Endothelial cell of hepatic sinusoid (primary cell): ENCODE results near the gene CNPY4.

ENCODE experiments used
- in situ Hi-C: cut with HindIII; loops from 2 replicates; pipeline ENCODE4 v1.10.0; 2017; ENCODE audit warnings: low sequenced_read_pairs

CNPY4 gene

GRCh38 chr7:100119072-100119969 is at the start of gene CNPY4, which contains the start of gene TAF6:
Gene CNPY4, plus strand, starts transcription at chr7:100119634. Its CDS starts 111 bp downstream, at chr7:100119745.
Gene TAF6, minus strand, starts transcription at chr7:100119358. Its CDS starts 5,149 bp downstream, at chr7:100114209.
- in situ Hi-C loops: no loop called here

GRCh38 chr7:100069991-100070390 is 49.4 kb upstream of the CNPY4 start:
- in situ Hi-C loops: no loop called here

- in situ Hi-C loops: no loop called here
These were observed 48.3 kb upstream of the CNPY4 start for GRCh38 chr7:100071018-100071723.

- in situ Hi-C loops: no loop called here
These were observed 47.0 kb upstream of the CNPY4 start for GRCh38 chr7:100072462-100072861.

GRCh38 chr7:100074841-100075240 is 44.6 kb upstream of the CNPY4 start:
- in situ Hi-C loops: loop anchor here (5.0 kb wide), 1 partner anchor 67 kb away; no protein-coding TSS in a partner anchor

- in situ Hi-C loops: loop anchor here (5.0 kb wide), 1 partner anchor 67 kb away; no protein-coding TSS in a partner anchor
These were observed 44.0 kb upstream of the CNPY4 start for GRCh38 chr7:100075418-100075817.

- in situ Hi-C loops: loop anchor here (5.0 kb wide), 1 partner anchor 65 kb away; no protein-coding TSS in a partner anchor
These were observed 42.2 kb upstream of the CNPY4 start for GRCh38 chr7:100077205-100077604.

GRCh38 chr7:100079024-100079560 is 40.3 kb upstream of the CNPY4 start:
- in situ Hi-C loops: loop anchor here (5.0 kb wide), 1 partner anchor 63 kb away; no protein-coding TSS in a partner anchor

- in situ Hi-C loops: no loop called here
These were observed 38.4 kb upstream of the CNPY4 start for GRCh38 chr7:100080907-100081534.

- in situ Hi-C loops: no loop called here
These were observed 37.8 kb upstream of the CNPY4 start, which contains the start of gene ZNF3 for GRCh38 chr7:100081535-100082102. Gene ZNF3, minus strand, starts transcription at chr7:100081723. Its CDS starts 4,366 bp downstream, at chr7:100077357.

GRCh38 chr7:100082978-100083377 is 36.5 kb upstream of the CNPY4 start:
- in situ Hi-C loops: no loop called here

- in situ Hi-C loops: no loop called here
These were observed 33.9 kb upstream of the CNPY4 start for GRCh38 chr7:100085515-100085914.

- in situ Hi-C loops: no loop called here
These were observed 32.2 kb upstream of the CNPY4 start for GRCh38 chr7:100087055-100087750.

- in situ Hi-C loops: no loop called here
These were observed 31.3 kb upstream of the CNPY4 start for GRCh38 chr7:100088095-100088620.

GRCh38 chr7:100088621-100089457 is 30.6 kb upstream of the CNPY4 start, which contains the start of gene COPS6:
Gene COPS6, plus strand, starts transcription at chr7:100088969. Its CDS starts 22 bp downstream, at chr7:100088991.
- in situ Hi-C loops: no loop called here

GRCh38 chr7:100089458-100090196 is 29.8 kb upstream of the CNPY4 start:
- in situ Hi-C loops: no loop called here

GRCh38 chr7:100090527-100091410 is 28.7 kb upstream of the CNPY4 start:
- in situ Hi-C loops: no loop called here
